ENCODE results near the gene DMRT2. TPM values are rescaled to one million over a fixed set of nuclear protein-coding genes. Genes with fewer than 3 reads are reported as not detected.

The DMRT2 gene
- total and polyA plus RNA-seq, 2 donors (not counting 3 experiments of a cell fraction or from before 2014, with no cell fraction given) = not detected

- Histone ChIP-seq H3K9ac (replicated peaks; ENCODE audit: extremely low read depth, insufficient read depth, low read length) (no peak overlapping the region), H3K4me2 (ENCODE audit: insufficient read depth, low read length) (no peak overlapping the region), H3K36me3 (ENCODE audit: control insufficient read depth in 2 of 2, extremely low read depth in 1 of 2, insufficient read depth in 2 of 2, low read length in 2 of 2) (no peaks in the 10 kb centered on the region), H3K4me3 (replicated peaks in 1 of 3; ENCODE audit: insufficient read depth in 1 of 3, low read depth in 1 of 3, low read length in 3 of 3) (no peak overlapping the region), H3K79me2 (ENCODE audit: control insufficient read depth, insufficient read depth, low read length) (no peaks in the 10 kb centered on the region), H3K9me1 (replicated peaks; ENCODE audit: control insufficient read depth, extremely low read depth, insufficient read depth, low read length) (no peaks in the 10 kb centered on the region), H3K4me1 (ENCODE audit: control insufficient read depth, extremely low read depth, insufficient read depth, low read length) (no peaks in the 10 kb centered on the region), H2AFZ (ENCODE audit: low read depth, low read length) (no peak overlapping the region), H3K9me3 (replicated peaks; ENCODE audit: control insufficient read depth, insufficient read depth, low read length) (no peaks in the 10 kb centered on the region), H3K27me3 (ENCODE audit: control insufficient read depth in 2 of 2, insufficient read depth in 2 of 2, low read length in 2 of 2) (no peaks in the 10 kb centered on the region), H4K20me1 (replicated peaks; ENCODE audit: control insufficient read depth, extremely low read depth, insufficient read depth, low read length) (no peaks in the 10 kb centered on the region), H3K27ac (ENCODE audit: insufficient read depth, low read depth, low read length) (no peak overlapping the region)
- no peak for DNase-seq (ENCODE audit: low read depth, low spot score)
- ChIA-PET CTCF (no interaction called here), POLR2A (no interaction called here)
- BruUV-seq (replicated peaks) = no TSS peak
- dilution Hi-C loops (cut with MboI; ENCODE audit: extremely low pct_ligation_motif_present, low sequenced_read_pairs) (no loop called here), intact Hi-C loops (cut with micrococcal nuclease) (no loop called here)
- FAIRE-seq = no peak
- no peak for TF ChIP-seq POLR2A (IDR thresholded peaks at IDR 0.05; ENCODE audit: low read depth, low read length)
- TF ChIP-seq JUN (IDR thresholded peaks at IDR 0.05; ENCODE audit: borderline replicate concordance, insufficient read depth, insufficient read length, low read depth) = no peak
- no peak for TF ChIP-seq POLR2AphosphoS5 (IDR thresholded peaks at IDR 0.05; ENCODE audit: insufficient read depth, low read depth, low read length)
- TF ChIP-seq MYC (IDR thresholded peaks at IDR 0.05; ENCODE audit: low read depth, low read length) = no peak
- no peak for TF ChIP-seq GATA2 (IDR thresholded peaks at IDR 0.05; ENCODE audit: insufficient read depth, insufficient read length, low read depth, low read length)
- no peak for TF ChIP-seq CTCF (IDR thresholded peaks at IDR 0.05; ENCODE audit: extremely low read depth in 1 of 2, insufficient read depth in 1 of 2, low read depth in 1 of 2, low read length in 2 of 2)
- TF ChIP-seq EZH2 (IDR thresholded peaks at IDR 0.05; ENCODE audit: borderline replicate concordance, low read depth, low read length, severe bottlenecking) = no peak
- TF ChIP-seq FOS (IDR thresholded peaks at IDR 0.05; ENCODE audit: borderline replicate concordance, insufficient read depth, low read length) = no peak
- TF ChIP-seq, protein P1, sequence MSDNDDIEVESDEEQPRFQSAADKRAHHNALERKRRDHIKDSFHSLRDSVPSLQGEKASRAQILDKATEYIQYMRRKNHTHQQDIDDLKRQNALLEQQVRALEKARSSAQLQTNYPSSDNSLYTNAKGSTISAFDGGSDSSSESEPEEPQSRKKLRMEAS (IDR thresholded peaks at IDR 0.05; ENCODE audit: insufficient read depth, insufficient read length) = no peak
Measured at GRCh38 chr9:1071730-1072129, 21.6 kb downstream of the DMRT2 start.
